ENCODE measurements around the gene GARIN5A. TPM values are rescaled to one million over a fixed set of nuclear protein-coding genes. Genes with fewer than 3 reads are reported as not detected.
A peak's percentile ranks its signal among the peaks of the same experiment; 100 is the strongest.

The GARIN5A gene
- polyA plus RNA-seq, 1 of the 3 experiments (the other 2 are of a cell fraction): 1.3 TPM

- Histone ChIP-seq H3F3A (replicated peaks; ENCODE audit: insufficient read depth) (no peaks in the 10 kb centered on the region), H3K4me1 (ENCODE audit: control insufficient read depth in 1 of 2, insufficient read depth in 2 of 2, low read depth in 1 of 2, low read length in 1 of 2) (peaks cover 6 to 9% of the 10 kb centered on the region in 2 experiments; a peak in 2 of 4 replicates), H4K20me1 (ENCODE audit: insufficient read depth) (no peaks in the 10 kb centered on the region), H3K4me3 (ENCODE audit: low read depth in 2 of 2, low read length in 1 of 2) (no peak overlapping the region), H3K9me3 (no peaks in the 10 kb centered on the region), H3K27ac (ENCODE audit: low read depth in 2 of 2, low read length in 1 of 2) (no peak overlapping the region), H3K4me2 (no peak overlapping the region), H2AFZ (ENCODE audit: low read depth) (no peak overlapping the region), H3K79me2 (ENCODE audit: insufficient read depth) (peaks cover 16% of the 10 kb centered on the region), H3K36me3 (replicated peaks in 1 of 2; ENCODE audit: control insufficient read depth in 1 of 2, insufficient read depth in 2 of 2, low read length in 1 of 2) (peaks cover 10 to 33% of the 10 kb centered on the region in 2 experiments), H3K27me3 (ENCODE audit: insufficient read depth) (no peaks in the 10 kb centered on the region), H3K9me2 (no peaks in the 10 kb centered on the region), H3K9ac (no peak overlapping the region)
- CTCF ChIA-PET: interaction anchor here (0.6 to 2.0 kb wide), 8 partner anchors 10 to 122 kb away, joined by 3 to 12 read pairs (median 3); no protein-coding TSS in a partner anchor
- POLR2A ChIA-PET: interaction anchor here (0.7 kb wide), 1 partner anchor 122 kb away, joined by 3 read pairs; no protein-coding TSS in a partner anchor
- TF ChIP-seq IRF3 (IDR thresholded peaks at IDR 0.05; ENCODE audit: low read depth, low read length) (no peak), EP300 (IDR thresholded peaks at IDR 0.05; ENCODE audit: borderline replicate concordance in 1 of 2, low read depth in 1 of 2, low read length in 1 of 2) (no peak), MXI1 (IDR thresholded peaks at IDR 0.05; ENCODE audit: low read depth, low read length) (no peak), CTCF (IDR thresholded peaks at IDR 0.05) (peak; percentile 52), RFX5 (IDR thresholded peaks at IDR 0.05; ENCODE audit: low read length) (no peak)
- DNase-seq: no peak
- WGBS (ENCODE audit: low lambda C conversion rate): 81% methylated on average over 15 of the region's 19 CpGs
Measured at GRCh38 chr19:50478901-50479715, 2.5 kb upstream of the GARIN5A start.

GRCh38 chr19:50477751-50478515 lies 1.3 kb upstream of the GARIN5A start:
- TF ChIP-seq ZBTB33 (IDR thresholded peaks at IDR 0.05; ENCODE audit: borderline replicate concordance, low read depth): no peak
- no peak for TF ChIP-seq USF1 (IDR thresholded peaks at IDR 0.05; ENCODE audit: borderline replicate concordance, low read depth)
- TF ChIP-seq REST (IDR thresholded peaks at IDR 0.05; ENCODE audit: low read depth, low read length): no peak
- no peak for TF ChIP-seq GATA2 (CRISPR knock-in tag; IDR thresholded peaks at IDR 0.05)
- no peak for TF ChIP-seq JUND (IDR thresholded peaks at IDR 0.05)
- no peak for TF ChIP-seq RXRA (IDR thresholded peaks at IDR 0.05; ENCODE audit: borderline replicate concordance, low read depth)
- TF ChIP-seq SIN3A (IDR thresholded peaks at IDR 0.05; ENCODE audit: borderline replicate concordance, low read depth, low read length): no peak
- Histone ChIP-seq H3K36me3 (replicated peaks in 1 of 2; ENCODE audit: control insufficient read depth in 1 of 2, insufficient read depth in 2 of 2, low read length in 1 of 2) (peaks cover 10 to 31% of the 10 kb centered on the region in 2 experiments), H3K4me3 (ENCODE audit: low read depth in 2 of 2, low read length in 1 of 2) (peak overlapping the region; percentile 83 to 93; a peak in 3 of 4 replicates), H3K9ac (no peak overlapping the region), H2AFZ (ENCODE audit: low read depth) (no peak overlapping the region), H3K9me2 (no peaks in the 10 kb centered on the region), H3F3A (replicated peaks; ENCODE audit: insufficient read depth) (peaks cover 2% of the 10 kb centered on the region), H3K79me2 (ENCODE audit: insufficient read depth) (peaks cover 16% of the 10 kb centered on the region), H3K27ac (ENCODE audit: low read depth in 2 of 2, low read length in 1 of 2) (no peak overlapping the region), H3K27me3 (ENCODE audit: insufficient read depth) (no peaks in the 10 kb centered on the region), H3K9me3 (no peaks in the 10 kb centered on the region), H3K4me2 (peak overlapping the region; percentile 93), H3K4me1 (ENCODE audit: control insufficient read depth in 1 of 2, insufficient read depth in 2 of 2, low read depth in 1 of 2, low read length in 1 of 2) (peaks cover 6 to 9% of the 10 kb centered on the region in 2 experiments; a peak in 2 of 4 replicates), H4K20me1 (ENCODE audit: insufficient read depth) (no peaks in the 10 kb centered on the region)
- ChIA-PET POLR2A (interaction anchor here (0.7 kb wide), 1 partner anchor 121 kb away, joined by 3 read pairs; no protein-coding TSS in a partner anchor), CTCF (interaction anchor here (0.9 to 2.0 kb wide), 2 partner anchors 62 to 109 kb away, joined by 3 to 12 read pairs; no protein-coding TSS in a partner anchor)
- DNase-seq: no peak
- WGBS (ENCODE audit: low lambda C conversion rate): 92% methylated on average over 15 of the region's 17 CpGs

Data from SK-N-SH (cell line).